HepG2 (cell line): Measurements from ENCODE around the gene ADCY7. TPM values are rescaled to one million over a fixed set of nuclear protein-coding genes. Genes with fewer than 3 reads are reported as not detected.

Source experiments
- ATAC-seq: fragments of 200-7000 bp; cut with Tn5 transposase; 3 replicates; pipeline ENCODE4 v1.9.1; 2020; ENCODE audit warnings: mild to moderate bottlenecking, moderate library complexity
- BruUV-seq: library from RNA; stranded (reverse); fragments of 400-500 nt; replicated peaks from 2 replicates; lab custom pipeline; 2021; lab: Mats Ljungman, UMichigan
- CTCF ChIA-PET: fragments of 300-600 bp; formaldehyde crosslinking; extraction: SDS; loops from one replicate; lab custom pipeline; 2021; ENCODE audit warnings: low total read pairs, inconsistent platforms, low intra/inter-chr PET ratio; lab: Yijun Ruan, JAX
- POLR2A ChIA-PET: fragments of 350-600 bp; sonication (Branson Sonifier 250); formaldehyde crosslinking; loops from one replicate; lab custom pipeline; 2020; ENCODE audit warnings: antibody characterized with exemption, inconsistent platforms; lab: Yijun Ruan, JAX
- DNase-seq: peaks from one replicate; pipeline ENCODE4 v3.0.0-alpha.2; 2015; ENCODE audit warnings: low spot score
- FAIRE-seq: peaks from 3 replicates; lab custom pipeline; 2011; peaks lifted over from hg19 to GRCh38; lab: Jason Lieb, UNC
- H2AFZ ChIP-seq: one replicate; pipeline ENCODE4 v1.6.1; 2011; ENCODE audit warnings: low read length, inconsistent platforms
- H3K27ac ChIP-seq: fragments of 300-600 bp; 3 replicates; pipeline ENCODE4 v1.8.0; 2011; ENCODE audit warnings: mixed run types, mild to moderate bottlenecking, mixed read lengths, low read length, inconsistent platforms; ENCODE audit not compliant: insufficient read depth; ENCODE audit errors: extremely low read length
- H3K27me3 ChIP-seq, 2 experiments: fragments of 200-600 bp in 1 of 2; 2 replicates in 1 of 2; 3 replicates in 1 of 2; pipeline versions ENCODE4 v1.6.0 to v1.8.0; 2011; ENCODE audit warnings: low read length in 2 of 2, mild to moderate bottlenecking in 2 of 2, moderate library complexity in 2 of 2, inconsistent platforms in 1 of 2; ENCODE audit not compliant: insufficient read depth in 2 of 2, control insufficient read depth in 1 of 2
- H3K36me3 ChIP-seq, 2 experiments: fragments of 200-600 bp in 1 of 2; replicated peaks in 1 of 2; 2 replicates in 1 of 2; 3 replicates in 1 of 2; pipeline versions ENCODE4 v1.5.1 to v1.8.0; 2011; ENCODE audit warnings: low read length in 2 of 2, inconsistent platforms in 1 of 2; ENCODE audit not compliant: insufficient read depth in 2 of 2, control insufficient read depth in 1 of 2
- H3K4me1 ChIP-seq: 2 replicates; pipeline ENCODE4 v1.5.1; 2012; ENCODE audit warnings: low read length, inconsistent platforms; ENCODE audit not compliant: insufficient read depth
- H3K4me2 ChIP-seq: 2 replicates; pipeline ENCODE4 v1.6.0; 2011; ENCODE audit warnings: low read depth, low read length, inconsistent platforms
- H3K4me3 ChIP-seq, 3 experiments: fragments of 200-600 bp in 1 of 3; sonication (generic), shearing (Covaris generic) in 1 of 3; replicated peaks in 1 of 3; 2 replicates each; pipeline ENCODE4 v1.5.1; 2011 to 2016; ENCODE audit warnings: low read length in 3 of 3, inconsistent platforms in 2 of 3, low read depth in 2 of 3, mild to moderate bottlenecking in 2 of 3, control low read depth in 1 of 3, mixed read lengths in 1 of 3; ENCODE audit not compliant: insufficient read depth in 1 of 3
- H3K79me2 ChIP-seq: one replicate; pipeline ENCODE4 v1.6.1; 2011; ENCODE audit warnings: low read length, inconsistent platforms; ENCODE audit not compliant: insufficient read depth
- H3K9ac ChIP-seq: 2 replicates; pipeline ENCODE4 v1.6.0; 2011; ENCODE audit warnings: mild to moderate bottlenecking, low read depth, low read length, inconsistent platforms; ENCODE audit not compliant: insufficient read depth
- H3K9me3 ChIP-seq: 2 replicates; pipeline ENCODE4 v1.5.1; 2012; ENCODE audit warnings: mild to moderate bottlenecking, low read length
- H4K20me1 ChIP-seq: 2 replicates; pipeline ENCODE4 v1.6.0; 2011; ENCODE audit warnings: inconsistent platforms, mild to moderate bottlenecking, low read length, moderate library complexity; ENCODE audit not compliant: insufficient read depth
- JUN ChIP-seq: sonication (generic); formaldehyde crosslinking; IDR thresholded peaks from 2 replicates; pipeline ENCODE4 v1.4.0; 2020; ENCODE audit warnings: mild to moderate bottlenecking, missing genetic modification reagents
- NCOA1 ChIP-seq: sonication (generic); formaldehyde crosslinking; IDR thresholded peaks from 2 replicates; pipeline ENCODE4 v1.9.0; 2021; ENCODE audit warnings: missing genetic modification reagents
- REPIN1 ChIP-seq: sonication (generic); formaldehyde crosslinking; IDR thresholded peaks from 2 replicates; pipeline ENCODE4 v1.8.0; 2022; ENCODE audit warnings: missing genetic modification reagents, low read depth, mild to moderate bottlenecking, borderline replicate concordance
- ZC3H4 ChIP-seq: sonication (generic); formaldehyde crosslinking; IDR thresholded peaks from 2 replicates; pipeline ENCODE4 v1.4.0; 2020; ENCODE audit warnings: missing genetic modification reagents, borderline replicate concordance
- ZFP1 ChIP-seq: IDR thresholded peaks from 2 replicates; pipeline ENCODE4 v1.6.1; 2016
- ZNF564 ChIP-seq: sonication (generic); formaldehyde crosslinking; IDR thresholded peaks from 2 replicates; pipeline ENCODE4 v1.8.1; 2023; ENCODE audit warnings: mild to moderate bottlenecking, missing genetic modification reagents
- ZNF589 ChIP-seq: sonication (generic); formaldehyde crosslinking; conservative IDR thresholded peaks from 2 replicates; pipeline ENCODE4 v1.8.0; 2022; ENCODE audit warnings: mild to moderate bottlenecking, moderate library complexity, missing genetic modification reagents
- ZNF605 ChIP-seq: sonication (generic); formaldehyde crosslinking; IDR thresholded peaks from 2 replicates; pipeline ENCODE4 v1.8.0; 2022; ENCODE audit warnings: mild to moderate bottlenecking, missing genetic modification reagents
- ZNF839 ChIP-seq: sonication (generic); formaldehyde crosslinking; IDR thresholded peaks from 2 replicates; pipeline ENCODE4 v1.4.0; 2020; ENCODE audit warnings: missing genetic modification reagents, mild to moderate bottlenecking, borderline replicate concordance
- ZSCAN25 ChIP-seq: sonication (generic); formaldehyde crosslinking; IDR thresholded peaks from 2 replicates; pipeline ENCODE4 v1.8.0; 2022; ENCODE audit warnings: mild to moderate bottlenecking, missing genetic modification reagents
- WGBS: methylation state at CpG from one replicate; pipeline ENCODE4 v1.1.6; 2017; ENCODE audit warnings: low lambda C conversion rate; 5-methylcytosine and 5-hydroxymethylcytosine counted together
- in situ Hi-C: cut with HindIII; loops from 2 replicates; pipeline ENCODE4 v1.10.0; 2017; ENCODE audit warnings: low pct_unique_long_range_greater_than_20kb; ENCODE audit not compliant: extremely low pct_ligation_motif_present
- intact Hi-C: fragments of 100-400 bp; cut with micrococcal nuclease; formaldehyde crosslinking; loops from one replicate; pipeline ENCODE4 v1.10.0; 2022; ENCODE audit not compliant: unreplicated experiment
- polyA plus RNA-seq, 8 experiments: library from polyadenylated mRNA; depleted of rRNA in 3 of 8; stranded (reverse) in 7 of 8; unstranded in 1 of 8; fragments of >200 nt; fragmentation: Illumina TruSeq in 4 of 8; extraction: Trizol in 4 of 8; gene quantifications; 2 replicates each; pipeline versions ENCODE4 v1.2.1 to v1.2.3, GENCODE V29; 2011 to 2016; ENCODE audit warnings: low read depth in 4 of 8, missing spikeins in 1 of 8, mixed read lengths in 1 of 8; ENCODE audit not compliant: insufficient read depth in 1 of 8
- total RNA-seq, 5 experiments: library from RNA; depleted of rRNA; stranded (reverse); fragments of >200 nt; fragmentation: Illumina TruSeq; extraction: Trizol; gene quantifications; 2 replicates each; pipeline ENCODE4 v1.2.3, GENCODE V29; 2016; ENCODE audit warnings: low read depth in 1 of 5
- TF ChIP-seq, protein P1 (sequence below): sonication (generic); formaldehyde crosslinking; IDR thresholded peaks from 2 replicates; pipeline ENCODE4 v1.4.0; 2020; ENCODE audit warnings: mild to moderate bottlenecking, missing genetic modification reagents, borderline replicate concordance
- TF ChIP-seq, protein P2 (sequence below): sonication (generic); formaldehyde crosslinking; conservative IDR thresholded peaks from 2 replicates; pipeline ENCODE4 v1.8.0; 2022; ENCODE audit warnings: mild to moderate bottlenecking, moderate library complexity, missing genetic modification reagents
- TF ChIP-seq, protein P3 (sequence below): sonication (generic); formaldehyde crosslinking; IDR thresholded peaks from 2 replicates; pipeline ENCODE4 v1.8.1; 2023; ENCODE audit warnings: mild to moderate bottlenecking, missing genetic modification reagents
- TF ChIP-seq, protein P4 (sequence below): sonication (generic); formaldehyde crosslinking; IDR thresholded peaks from 2 replicates; pipeline ENCODE4 v1.9.0; 2021; ENCODE audit warnings: missing genetic modification reagents, borderline replicate concordance

Gene ADCY7
- total and polyA plus RNA-seq, 2 of the 13 experiments (the other 11 are each of a cell fraction or from before 2014, with no cell fraction given): 2.2 to 4.3 TPM

DNA sequence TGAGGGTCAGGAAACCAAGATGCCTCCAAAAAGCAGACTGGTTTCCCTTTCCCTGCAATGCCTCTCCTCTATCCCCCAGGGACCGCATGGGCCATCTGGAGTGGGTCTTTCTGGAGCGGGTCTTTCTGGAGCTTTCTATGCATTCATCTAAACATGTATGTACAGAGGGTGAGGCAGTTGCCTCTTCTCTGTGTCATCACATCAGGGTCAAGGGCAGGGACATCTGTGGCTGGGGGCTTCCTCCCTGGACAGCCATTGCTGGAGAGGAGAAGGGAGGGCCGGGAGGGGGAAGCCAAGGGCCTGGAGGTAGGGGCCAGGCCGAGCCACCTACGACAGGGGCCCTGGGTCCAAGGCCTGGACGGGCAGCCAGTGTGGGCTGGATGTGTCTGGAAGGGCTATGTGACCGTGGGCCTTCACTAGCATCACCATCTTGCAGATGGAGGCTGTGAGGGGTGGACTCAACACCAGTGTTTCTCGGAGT, 840 bp downstream of the ADCY7 start:
- Histone ChIP-seq H3K27ac (no peak overlapping the region), H3K79me2 (no peaks in the 10 kb centered on the region), H3K36me3 (no peaks in the 10 kb centered on the region), H3K4me2 (no peak overlapping the region), H4K20me1 (no peaks in the 10 kb centered on the region), H3K27me3 (peaks cover 0 to 8% of the 10 kb centered on the region in 2 experiments; a peak in 3 of 5 replicates), H3K9me3 (no peaks in the 10 kb centered on the region), H2AFZ (no peak overlapping the region), H3K9ac (no peak overlapping the region), H3K4me3 (no peak overlapping the region), H3K4me1 (peaks cover 67% of the 10 kb centered on the region)
- ATAC-seq (no peak), FAIRE-seq (no peak), DNase-seq (no peak)
- intact Hi-C loops: no loop called here
- ChIA-PET CTCF (no interaction called here), POLR2A (no interaction called here)
- BruUV-seq: no TSS peak
- 62% methylated on average over 8 of the region's 8 CpGs for WGBS
- in situ Hi-C loops: loop anchor here (5.0 to 10.0 kb wide), 2 partner anchors 35 to 398 kb away; no protein-coding TSS in a partner anchor
- no peak for TF ChIP-seq REPIN1
- TF ChIP-seq NCOA1: no peak
- no peak for TF ChIP-seq ZNF589 (CRISPR knock-in tag)
- TF ChIP-seq ZSCAN25 (CRISPR knock-in tag): no peak
- TF ChIP-seq, protein P1, sequence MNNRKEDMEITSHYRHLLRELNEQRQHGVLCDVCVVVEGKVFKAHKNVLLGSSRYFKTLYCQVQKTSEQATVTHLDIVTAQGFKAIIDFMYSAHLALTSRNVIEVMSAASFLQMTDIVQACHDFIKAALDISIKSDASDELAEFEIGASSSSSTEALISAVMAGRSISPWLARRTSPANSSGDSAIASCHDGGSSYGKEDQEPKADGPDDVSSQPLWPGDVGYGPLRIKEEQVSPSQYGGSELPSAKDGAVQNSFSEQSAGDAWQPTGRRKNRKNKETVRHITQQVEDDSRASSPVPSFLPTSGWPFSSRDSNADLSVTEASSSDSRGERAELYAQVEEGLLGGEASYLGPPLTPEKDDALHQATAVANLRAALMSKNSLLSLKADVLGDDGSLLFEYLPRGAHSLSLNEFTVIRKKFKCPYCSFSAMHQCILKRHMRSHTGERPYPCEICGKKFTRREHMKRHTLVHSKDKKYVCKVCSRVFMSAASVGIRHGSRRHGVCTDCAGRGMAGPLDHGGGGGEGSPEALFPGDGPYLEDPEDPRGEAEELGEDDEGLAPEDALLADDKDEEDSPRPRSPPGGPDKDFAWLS: no peak
- TF ChIP-seq ZC3H4: no peak
- TF ChIP-seq ZNF564 (CRISPR knock-in tag): no peak
- TF ChIP-seq, protein P2, sequence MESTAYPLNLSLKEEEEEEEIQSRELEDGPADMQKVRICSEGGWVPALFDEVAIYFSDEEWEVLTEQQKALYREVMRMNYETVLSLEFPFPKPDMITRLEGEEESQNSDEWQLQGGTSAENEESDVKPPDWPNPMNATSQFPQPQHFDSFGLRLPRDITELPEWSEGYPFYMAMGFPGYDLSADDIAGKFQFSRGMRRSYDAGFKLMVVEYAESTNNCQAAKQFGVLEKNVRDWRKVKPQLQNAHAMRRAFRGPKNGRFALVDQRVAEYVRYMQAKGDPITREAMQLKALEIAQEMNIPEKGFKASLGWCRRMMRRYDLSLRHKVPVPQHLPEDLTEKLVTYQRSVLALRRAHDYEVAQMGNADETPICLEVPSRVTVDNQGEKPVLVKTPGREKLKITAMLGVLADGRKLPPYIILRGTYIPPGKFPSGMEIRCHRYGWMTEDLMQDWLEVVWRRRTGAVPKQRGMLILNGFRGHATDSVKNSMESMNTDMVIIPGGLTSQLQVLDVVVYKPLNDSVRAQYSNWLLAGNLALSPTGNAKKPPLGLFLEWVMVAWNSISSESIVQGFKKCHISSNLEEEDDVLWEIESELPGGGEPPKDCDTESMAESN: no peak
- TF ChIP-seq, protein P3, sequence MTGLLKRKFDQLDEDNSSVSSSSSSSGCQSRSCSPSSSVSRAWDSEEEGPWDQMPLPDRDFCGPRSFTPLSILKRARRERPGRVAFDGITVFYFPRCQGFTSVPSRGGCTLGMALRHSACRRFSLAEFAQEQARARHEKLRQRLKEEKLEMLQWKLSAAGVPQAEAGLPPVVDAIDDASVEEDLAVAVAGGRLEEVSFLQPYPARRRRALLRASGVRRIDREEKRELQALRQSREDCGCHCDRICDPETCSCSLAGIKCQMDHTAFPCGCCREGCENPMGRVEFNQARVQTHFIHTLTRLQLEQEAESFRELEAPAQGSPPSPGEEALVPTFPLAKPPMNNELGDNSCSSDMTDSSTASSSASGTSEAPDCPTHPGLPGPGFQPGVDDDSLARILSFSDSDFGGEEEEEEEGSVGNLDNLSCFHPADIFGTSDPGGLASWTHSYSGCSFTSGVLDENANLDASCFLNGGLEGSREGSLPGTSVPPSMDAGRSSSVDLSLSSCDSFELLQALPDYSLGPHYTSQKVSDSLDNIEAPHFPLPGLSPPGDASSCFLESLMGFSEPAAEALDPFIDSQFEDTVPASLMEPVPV (CRISPR knock-in tag): no peak
- no peak for TF ChIP-seq ZNF839 (CRISPR knock-in tag)
- TF ChIP-seq, protein P4, sequence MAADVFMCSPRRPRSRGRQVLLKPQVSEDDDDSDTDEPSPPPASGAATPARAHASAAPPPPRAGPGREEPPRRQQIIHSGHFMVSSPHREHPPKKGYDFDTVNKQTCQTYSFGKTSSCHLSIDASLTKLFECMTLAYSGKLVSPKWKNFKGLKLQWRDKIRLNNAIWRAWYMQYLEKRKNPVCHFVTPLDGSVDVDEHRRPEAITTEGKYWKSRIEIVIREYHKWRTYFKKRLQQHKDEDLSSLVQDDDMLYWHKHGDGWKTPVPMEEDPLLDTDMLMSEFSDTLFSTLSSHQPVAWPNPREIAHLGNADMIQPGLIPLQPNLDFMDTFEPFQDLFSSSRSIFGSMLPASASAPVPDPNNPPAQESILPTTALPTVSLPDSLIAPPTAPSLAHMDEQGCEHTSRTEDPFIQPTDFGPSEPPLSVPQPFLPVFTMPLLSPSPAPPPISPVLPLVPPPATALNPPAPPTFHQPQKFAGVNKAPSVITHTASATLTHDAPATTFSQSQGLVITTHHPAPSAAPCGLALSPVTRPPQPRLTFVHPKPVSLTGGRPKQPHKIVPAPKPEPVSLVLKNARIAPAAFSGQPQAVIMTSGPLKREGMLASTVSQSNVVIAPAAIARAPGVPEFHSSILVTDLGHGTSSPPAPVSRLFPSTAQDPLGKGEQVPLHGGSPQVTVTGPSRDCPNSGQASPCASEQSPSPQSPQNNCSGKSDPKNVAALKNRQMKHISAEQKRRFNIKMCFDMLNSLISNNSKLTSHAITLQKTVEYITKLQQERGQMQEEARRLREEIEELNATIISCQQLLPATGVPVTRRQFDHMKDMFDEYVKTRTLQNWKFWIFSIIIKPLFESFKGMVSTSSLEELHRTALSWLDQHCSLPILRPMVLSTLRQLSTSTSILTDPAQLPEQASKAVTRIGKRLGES (CRISPR knock-in tag): no peak
- TF ChIP-seq ZFP1: no peak
- TF ChIP-seq JUN: no peak
- TF ChIP-seq ZNF605 (CRISPR knock-in tag): no peak
